Endothelial cell of hepatic sinusoid (primary cell): ENCODE measurements around the gene BRCA1.
"Not testable (repeated sequence)": the region's sequence is repeated elsewhere in the genome, so short reads cannot be mapped to it uniquely, and the experiment has no call there.

Experiments used
- in situ Hi-C: cut with HindIII; loops from 2 replicates; pipeline ENCODE4 v1.10.0; 2017; ENCODE audit warnings: low sequenced_read_pairs

Gene BRCA1

DNA sequence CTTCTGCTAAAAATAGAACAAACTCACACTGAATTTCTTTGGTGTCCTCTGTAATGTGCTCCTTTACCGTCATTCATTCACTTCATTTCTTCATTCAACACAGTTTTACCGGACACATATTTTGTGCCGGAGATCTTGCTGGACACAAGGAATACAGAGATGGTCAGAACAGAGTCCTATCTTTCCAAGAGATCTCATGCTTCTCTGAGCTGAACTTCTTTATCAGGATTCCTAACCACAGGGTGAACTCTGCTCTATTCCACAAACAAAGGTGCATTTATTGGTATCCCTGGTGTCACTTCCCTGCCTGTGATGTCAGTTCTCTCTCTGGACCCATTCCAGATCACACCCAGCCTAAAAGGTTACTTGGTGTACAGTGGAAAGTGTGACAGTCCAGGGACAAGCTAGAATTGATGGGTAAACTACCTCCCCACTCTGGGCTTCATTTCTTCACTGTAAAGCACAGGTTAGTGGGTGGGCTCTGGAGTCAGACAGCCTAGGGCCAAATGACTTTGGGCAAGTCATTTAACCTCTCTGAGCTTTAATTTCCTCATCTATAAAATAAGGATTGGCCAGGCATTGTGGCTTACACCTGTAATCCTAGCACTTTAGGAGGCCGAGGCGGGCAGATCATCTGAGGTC is 114.4 kb downstream of the BRCA1 start:
- in situ Hi-C loops = no loop called here

DNA sequence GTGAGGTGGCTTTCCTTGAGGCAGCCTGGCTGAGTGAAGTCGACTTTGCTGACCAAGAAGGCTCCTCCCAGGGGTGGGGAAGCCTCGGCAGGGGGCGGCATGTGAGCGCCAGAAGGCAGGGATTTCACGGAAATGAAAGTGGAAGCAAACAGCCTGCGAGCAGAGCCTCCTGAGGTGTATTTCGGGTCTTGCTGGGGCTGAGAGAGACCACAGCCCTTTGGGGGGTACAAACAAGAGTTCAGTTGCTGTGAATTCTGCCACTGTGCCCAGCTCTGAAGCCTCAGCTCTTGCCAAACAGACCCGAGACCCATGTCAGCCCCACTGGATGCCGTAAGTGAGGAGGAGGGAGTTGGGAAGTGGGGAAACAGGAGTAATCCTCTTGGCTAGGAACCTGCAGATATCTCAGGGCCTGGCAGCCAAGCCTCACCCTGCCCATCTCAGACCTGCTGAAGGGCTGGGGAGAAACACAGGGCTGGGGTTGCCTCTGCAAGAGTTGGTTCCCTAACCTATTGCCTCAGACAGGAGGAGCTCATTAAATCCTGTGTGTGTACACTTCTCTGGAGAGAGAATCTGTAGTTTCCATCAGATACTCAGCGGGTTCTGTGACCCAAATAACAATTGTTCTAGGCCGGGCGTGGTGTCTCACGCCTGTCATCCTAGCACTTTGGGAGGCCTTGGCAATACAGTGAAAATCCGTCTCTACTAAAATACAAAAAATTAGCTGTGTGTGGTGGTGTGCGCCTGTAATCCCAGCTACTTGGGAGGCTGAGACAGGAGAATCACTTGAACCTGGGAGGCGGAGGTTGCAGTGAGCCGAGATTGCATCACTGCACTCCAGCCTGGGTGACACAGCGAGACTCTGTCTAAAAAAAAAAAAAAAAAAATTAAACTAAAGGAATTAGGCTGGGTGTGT is 118.3 kb downstream of the BRCA1 start, which contains the start of gene IFI35:
IFI35 (plus strand) TSS at position 146 of the 913 bp plus-strand sequence; CDS start at position 310, 164 bp downstream.
- in situ Hi-C loops = no loop called here

DNA sequence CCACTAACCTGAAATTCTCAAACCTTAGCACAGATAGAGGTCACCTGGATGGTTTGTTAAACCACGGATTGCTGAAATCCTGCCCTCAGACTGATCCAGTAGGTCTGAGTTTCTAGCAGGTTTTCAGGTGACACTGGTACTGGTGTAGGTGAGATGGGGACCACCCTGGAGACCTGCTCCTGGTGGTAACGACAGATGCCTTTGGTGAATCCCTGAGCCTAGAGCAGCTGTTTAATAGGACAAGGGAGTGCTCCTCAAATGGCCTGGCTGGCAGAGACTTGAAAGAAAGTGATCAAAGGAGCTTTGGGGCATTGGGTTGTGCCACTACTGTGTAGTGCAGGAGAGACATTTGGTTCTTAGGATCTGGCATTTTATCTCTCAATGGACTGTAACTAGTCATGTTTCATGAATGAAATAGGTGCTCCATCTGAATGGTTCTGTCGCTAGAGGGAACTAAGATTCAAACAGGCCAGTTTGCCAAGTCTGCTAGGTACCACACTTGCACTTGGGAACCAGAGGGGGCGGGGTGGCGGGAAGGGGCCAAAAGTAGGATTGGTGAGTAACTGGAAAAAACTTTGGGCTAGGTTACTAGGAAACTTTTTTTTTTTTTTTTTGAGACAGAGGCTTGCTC is 121.5 kb downstream of the BRCA1 start:
- in situ Hi-C loops = no loop called here

DNA sequence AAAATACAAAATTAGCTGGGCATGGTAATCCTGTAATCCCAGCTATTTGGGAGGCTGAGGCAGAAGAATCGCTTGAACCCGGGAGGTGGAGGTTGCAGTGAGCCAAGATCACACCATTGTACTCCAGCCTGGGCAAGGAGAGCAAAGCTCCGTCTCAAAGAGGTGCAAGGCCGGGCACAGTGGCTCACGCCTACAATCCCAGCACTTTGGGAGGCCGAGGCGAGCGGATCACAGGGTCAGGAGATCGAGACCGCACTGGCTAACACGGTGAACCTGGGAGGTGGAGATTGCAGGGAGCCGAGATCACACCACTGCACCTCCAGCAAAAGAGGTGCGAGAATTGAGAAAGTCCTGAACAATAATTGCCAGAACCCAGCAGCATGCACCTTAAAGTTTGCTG is 124.3 kb downstream of the BRCA1 start:
- in situ Hi-C loops = not testable (repeated sequence)

DNA sequence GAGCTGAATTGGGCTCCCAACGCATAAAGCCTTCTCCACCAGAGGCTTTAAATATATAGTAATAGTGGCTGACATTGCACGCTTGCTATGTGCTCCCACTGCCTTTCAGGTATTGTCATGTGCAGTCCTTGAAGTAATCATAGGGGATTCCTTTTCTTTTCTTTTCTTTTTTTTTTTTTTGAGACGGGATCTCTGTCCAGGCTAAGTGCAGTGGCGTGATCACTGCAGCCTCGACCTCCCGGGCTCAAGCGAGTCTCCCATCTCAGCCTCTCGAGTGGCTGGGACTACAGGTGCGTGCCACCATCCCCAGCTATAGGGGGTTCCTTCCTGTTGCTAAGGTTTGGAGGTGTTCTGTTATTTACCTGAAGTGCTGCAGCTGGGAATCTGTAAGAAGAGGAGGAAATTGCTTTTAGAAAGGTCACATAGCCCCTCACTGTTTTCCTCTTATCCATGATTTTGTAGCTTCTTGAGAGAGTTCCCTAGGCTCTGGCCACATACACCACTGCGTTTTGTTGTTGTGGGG is 126.1 kb downstream of the BRCA1 start:
- in situ Hi-C loops = no loop called here

DNA sequence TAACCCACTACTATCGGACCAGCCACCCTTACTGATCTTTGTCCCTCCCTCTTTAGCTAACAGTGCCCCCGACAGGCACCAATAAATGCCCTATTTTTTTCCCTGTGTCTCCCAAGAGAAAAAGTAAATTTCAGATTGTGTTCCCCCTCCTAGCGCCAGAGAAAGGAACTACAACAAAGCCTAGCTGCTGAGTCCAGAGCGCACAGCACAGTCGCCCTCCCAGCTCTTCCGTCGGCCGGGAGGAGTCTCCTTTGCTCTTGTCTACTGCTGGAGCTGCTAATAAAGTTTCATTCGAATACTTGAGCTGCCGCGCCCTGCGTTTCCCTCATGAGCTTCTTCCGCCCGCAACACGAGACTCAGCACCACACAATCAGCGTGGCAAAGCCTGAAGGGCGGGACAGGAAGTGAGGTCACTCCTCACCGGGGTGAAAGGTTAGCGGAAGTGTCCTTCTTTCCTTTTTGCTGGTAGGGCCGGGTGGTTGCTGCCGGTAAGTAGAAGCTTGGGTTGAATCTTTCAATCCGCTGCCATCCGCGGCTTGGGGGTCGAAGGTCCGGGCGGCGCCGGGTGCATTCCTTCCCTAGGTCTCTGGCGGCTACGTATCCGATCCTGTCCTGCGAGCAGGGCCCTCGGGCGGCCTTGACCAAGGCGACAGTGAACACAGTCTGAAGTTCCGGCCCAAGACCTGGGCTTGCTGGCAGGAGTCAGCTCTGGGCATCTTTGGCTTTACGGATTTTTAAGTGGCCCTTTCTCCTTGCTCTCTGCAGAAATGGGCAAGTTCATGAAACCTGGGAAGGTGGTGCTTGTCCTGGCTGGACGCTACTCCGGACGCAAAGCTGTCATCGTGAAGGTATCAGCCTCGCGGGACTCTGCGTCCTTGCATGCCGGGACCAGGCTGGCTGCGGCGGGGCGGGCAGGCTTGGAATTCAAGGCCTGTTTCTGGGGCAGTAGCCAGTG is 126.9 kb downstream of the BRCA1 start, which contains the start of gene RPL27:
RPL27 (plus strand) TSS at position 436 of the 955 bp plus-strand sequence; CDS start at position 768, 332 bp downstream.
- in situ Hi-C loops = no loop called here

DNA sequence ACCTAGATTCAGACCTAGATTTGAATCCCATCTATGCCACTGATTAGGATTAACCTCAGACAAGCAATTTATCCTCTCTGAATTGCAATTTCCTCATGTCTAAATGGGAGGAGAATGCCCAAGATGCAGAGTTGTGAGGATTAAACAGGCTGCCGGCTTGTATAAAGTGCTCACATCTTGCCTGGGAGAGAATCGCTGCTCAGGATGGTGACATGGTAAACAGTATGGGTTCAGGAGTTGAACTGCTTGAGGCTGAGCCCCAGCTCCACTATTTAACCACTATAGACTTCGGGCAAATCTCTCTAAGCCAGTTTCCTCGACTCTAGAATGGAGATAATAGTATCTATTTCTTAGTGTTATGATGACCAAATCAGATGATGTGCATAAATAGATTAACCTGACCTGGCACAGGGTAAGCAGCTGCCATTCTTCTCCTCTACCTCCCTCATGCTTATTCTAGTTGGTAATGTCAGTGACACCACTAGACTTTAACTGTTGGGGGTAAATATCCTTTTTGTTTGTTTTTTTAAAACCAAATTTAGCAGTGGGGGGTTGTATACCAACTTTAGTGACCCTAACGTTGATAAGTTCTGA is 127.7 kb downstream of the BRCA1 start:
- in situ Hi-C loops = no loop called here
